HFF-Myc (cell line): ENCODE data around the gene DLG2.

Experiments used
- DNase-seq: peaks from one replicate; pipeline ENCODE4 v3.0.0-alpha.2; 2011; ENCODE audit warnings: low read depth; ENCODE audit errors: extremely low read depth
- H3K4me3 ChIP-seq: replicated peaks from 2 replicates; pipeline ENCODE4 v1.5.1; 2011; ENCODE audit warnings: low read depth, mild to moderate bottlenecking, control low read depth, low read length
- TF ChIP-seq, protein P1 (sequence below): IDR thresholded peaks from 2 replicates; pipeline ENCODE4 v1.5.1; 2012; ENCODE audit warnings: mild to moderate bottlenecking, low read depth, low read length, control low read depth; ENCODE audit errors: missing control alignments

Gene DLG2

GRCh38 chr11:84106541-84106940 lies 1520.6 kb downstream of the DLG2 start:
- DNase-seq, result no peak
- TF ChIP-seq, protein P1, sequence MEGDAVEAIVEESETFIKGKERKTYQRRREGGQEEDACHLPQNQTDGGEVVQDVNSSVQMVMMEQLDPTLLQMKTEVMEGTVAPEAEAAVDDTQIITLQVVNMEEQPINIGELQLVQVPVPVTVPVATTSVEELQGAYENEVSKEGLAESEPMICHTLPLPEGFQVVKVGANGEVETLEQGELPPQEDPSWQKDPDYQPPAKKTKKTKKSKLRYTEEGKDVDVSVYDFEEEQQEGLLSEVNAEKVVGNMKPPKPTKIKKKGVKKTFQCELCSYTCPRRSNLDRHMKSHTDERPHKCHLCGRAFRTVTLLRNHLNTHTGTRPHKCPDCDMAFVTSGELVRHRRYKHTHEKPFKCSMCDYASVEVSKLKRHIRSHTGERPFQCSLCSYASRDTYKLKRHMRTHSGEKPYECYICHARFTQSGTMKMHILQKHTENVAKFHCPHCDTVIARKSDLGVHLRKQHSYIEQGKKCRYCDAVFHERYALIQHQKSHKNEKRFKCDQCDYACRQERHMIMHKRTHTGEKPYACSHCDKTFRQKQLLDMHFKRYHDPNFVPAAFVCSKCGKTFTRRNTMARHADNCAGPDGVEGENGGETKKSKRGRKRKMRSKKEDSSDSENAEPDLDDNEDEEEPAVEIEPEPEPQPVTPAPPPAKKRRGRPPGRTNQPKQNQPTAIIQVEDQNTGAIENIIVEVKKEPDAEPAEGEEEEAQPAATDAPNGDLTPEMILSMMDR, result no peak
- H3K4me3 ChIP-seq, result no peak overlapping the region

DNA sequence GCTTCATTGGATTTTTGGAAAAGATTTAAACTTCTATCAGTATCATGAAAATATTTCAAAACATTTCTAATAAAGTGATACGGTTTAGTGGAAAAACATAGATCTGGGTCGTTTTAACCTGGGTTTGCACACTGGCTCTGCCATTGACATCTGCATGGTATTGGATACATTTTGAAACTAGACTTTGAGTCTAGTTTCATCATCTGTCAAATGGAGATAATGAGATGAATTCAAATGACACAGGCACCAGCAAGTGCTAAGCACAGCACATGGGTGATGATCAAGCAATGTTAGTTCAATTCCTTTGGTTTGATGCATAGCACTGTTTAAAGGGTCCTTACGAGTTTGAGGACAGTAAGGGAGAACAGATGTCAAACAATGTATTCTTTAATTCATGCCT lies 1522.0 kb downstream of the DLG2 start:
- TF ChIP-seq, protein P1, result no peak
- no peak overlapping the region for H3K4me3 ChIP-seq
- DNase-seq, result no peak

GRCh38 chr11:84103096-84103495 lies 1524.0 kb downstream of the DLG2 start:
- TF ChIP-seq, protein P1, result no peak
- no peak overlapping the region for H3K4me3 ChIP-seq
- no peak for DNase-seq

DNA sequence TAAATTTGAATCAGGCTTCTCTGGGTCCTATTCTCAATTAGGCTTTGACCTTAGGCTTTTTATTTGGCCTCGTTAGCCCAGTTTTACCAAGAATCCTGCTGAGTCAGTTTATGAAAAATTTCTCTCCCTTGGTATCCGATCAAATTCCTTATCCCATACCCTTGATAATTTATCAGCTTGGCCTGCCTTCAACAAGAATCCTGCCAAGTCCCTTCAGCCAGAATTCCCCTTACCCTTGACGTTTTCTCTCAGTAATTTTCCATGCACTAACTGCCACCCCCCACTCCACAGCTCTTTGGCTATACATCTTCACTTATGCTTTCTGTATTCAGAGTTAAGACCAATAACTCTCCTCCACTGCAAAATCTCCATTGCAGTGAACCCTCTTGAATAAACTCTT lies 1530.0 kb downstream of the DLG2 start:
- TF ChIP-seq, protein P1, result no peak

DNA sequence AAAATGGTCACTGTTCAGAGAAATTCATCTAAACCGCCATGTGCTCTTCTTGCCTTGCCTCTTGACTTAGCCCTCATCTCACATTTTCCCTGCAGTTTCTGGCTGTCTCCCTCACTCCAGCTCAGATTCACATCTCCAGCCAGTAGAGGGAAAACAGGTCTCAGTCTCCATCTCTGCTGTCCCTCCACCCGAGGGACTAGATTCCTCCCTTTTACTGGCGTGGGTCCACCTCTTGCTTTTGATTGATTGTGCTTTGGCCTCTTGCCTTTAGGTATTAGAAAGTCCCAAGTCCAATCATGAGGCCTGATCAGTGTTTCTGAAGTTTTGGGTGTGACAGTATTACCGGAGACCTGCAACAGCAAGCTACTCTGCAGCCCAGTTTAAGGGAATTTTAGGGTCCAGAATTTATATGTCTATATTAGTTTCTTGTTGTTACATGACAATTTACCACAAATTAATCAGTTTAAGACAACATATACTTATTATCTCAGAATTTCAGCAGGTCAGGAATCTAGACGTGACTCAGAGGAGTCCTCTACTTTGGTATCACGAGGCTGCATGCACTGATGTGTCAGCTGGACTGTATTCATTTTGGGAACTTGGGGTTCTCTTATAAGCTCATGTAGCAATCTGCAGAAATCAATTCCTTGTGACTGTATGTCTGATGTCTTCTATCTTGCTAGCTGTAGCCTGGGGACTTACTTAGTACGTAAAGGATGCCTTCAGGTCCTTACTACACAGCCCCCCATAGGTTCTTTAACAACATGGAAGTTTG lies 1535.7 kb downstream of the DLG2 start:
- TF ChIP-seq, protein P1, result no peak
- no peak for DNase-seq
- H3K4me3 ChIP-seq, result no peak overlapping the region

More for the DNA sequence above, 1530.0 kb downstream of the DLG2 start:
- no peak for DNase-seq
- H3K4me3 ChIP-seq, result no peak overlapping the region

- DNase-seq, result no peak
- H3K4me3 ChIP-seq, result no peak overlapping the region
- TF ChIP-seq, protein P1, result no peak
These were observed 1537.8 kb downstream of the DLG2 start for GRCh38 chr11:84089072-84090057.
